ENCODE data around the gene TMEM51. TPM values are rescaled to one million over a fixed set of nuclear protein-coding genes. Genes with fewer than 3 reads are reported as not detected.

Gene TMEM51
- total and polyA plus RNA-seq, 5 donors from 2014 or later: not detected

DNA sequence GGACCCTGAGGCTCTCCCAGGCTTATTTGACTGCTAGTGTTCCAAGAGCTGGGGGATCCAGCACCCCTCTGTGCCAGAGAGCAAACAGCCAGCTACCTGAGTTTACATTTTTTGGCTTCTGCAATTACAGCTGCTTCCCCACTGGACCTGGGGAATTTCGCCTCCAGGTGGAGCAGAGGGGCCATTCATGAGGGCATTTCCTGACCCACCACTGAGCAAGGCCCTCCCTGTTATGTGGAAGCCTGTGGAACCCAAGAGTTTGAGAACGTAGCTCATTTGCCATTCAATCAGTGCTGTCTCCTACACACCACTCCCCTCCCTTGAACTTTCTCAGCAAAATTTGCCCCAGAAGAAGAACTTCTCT is 42.7 kb upstream of the TMEM51 start:
- no peak for DNase-seq
- H3K27ac ChIP-seq (ENCODE audit: insufficient read depth, low read length, poor library complexity, severe bottlenecking): no peak overlapping the region
- H3K9me3 ChIP-seq (ENCODE audit: control insufficient read depth in 2 of 2, low read length in 2 of 2): no peaks in the 10 kb centered on the region
- no peak overlapping the region for H3K4me3 ChIP-seq (ENCODE audit: low read depth, low read length)
- ATAC-seq (ENCODE audit: low read depth in 2 of 2): no peak
- Mint-ChIP-seq H3K4me1 (peaks cover 0 to 4% (median under 1%) of the 10 kb centered on the region in 4 donors), H3K9me3 (no peaks in the 10 kb centered on the region), H3K27me3 (peaks cover 4% of the 10 kb centered on the region), H3K27ac (no peak overlapping the region), H3K36me3 (no peaks in the 10 kb centered on the region), H3K4me3 (no peak overlapping the region)
- peaks cover 7% of the 10 kb centered on the region for H3K4me1 ChIP-seq (ENCODE audit: control insufficient read depth, insufficient read depth, low read length, poor library complexity, severe bottlenecking)
- no peaks in the 10 kb centered on the region for H3K27me3 ChIP-seq (ENCODE audit: control insufficient read depth, insufficient read depth, low read length)
- H3K36me3 ChIP-seq (ENCODE audit: control insufficient read depth, insufficient read depth, low read length): no peaks in the 10 kb centered on the region

DNA sequence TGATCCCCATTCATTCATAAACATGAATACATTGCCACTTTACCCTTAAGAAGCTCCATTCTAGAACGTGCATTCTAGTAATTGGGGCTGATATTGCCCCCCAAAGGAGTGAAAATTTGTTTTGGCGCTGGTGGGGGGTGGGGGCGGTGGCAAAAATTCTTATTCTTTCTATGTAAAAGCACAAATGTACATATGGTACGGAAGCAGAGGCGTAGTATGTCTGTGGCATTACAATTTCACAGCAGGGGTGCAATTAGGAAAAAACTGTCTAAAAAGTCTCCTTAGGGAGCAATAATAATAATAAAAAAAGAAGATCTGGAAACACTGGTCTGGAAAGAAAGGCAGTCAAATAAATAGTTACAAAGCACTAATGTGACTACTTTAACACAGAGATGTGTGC is 40.4 kb upstream of the TMEM51 start:
- peaks cover 7% of the 10 kb centered on the region for H3K4me1 ChIP-seq (ENCODE audit: control insufficient read depth, insufficient read depth, low read length, poor library complexity, severe bottlenecking)
- Mint-ChIP-seq H3K4me3 (no peak overlapping the region), H3K4me1 (peaks cover 0 to 4% (median under 1%) of the 10 kb centered on the region in 4 donors), H3K9me3 (no peaks in the 10 kb centered on the region), H3K27me3 (no peaks in the 10 kb centered on the region), H3K27ac (no peak overlapping the region), H3K36me3 (no peaks in the 10 kb centered on the region)
- no peaks in the 10 kb centered on the region for H3K36me3 ChIP-seq (ENCODE audit: control insufficient read depth, insufficient read depth, low read length)
- H3K27ac ChIP-seq (ENCODE audit: insufficient read depth, low read length, poor library complexity, severe bottlenecking): no peak overlapping the region
- H3K9me3 ChIP-seq (ENCODE audit: control insufficient read depth in 2 of 2, low read length in 2 of 2): no peaks in the 10 kb centered on the region
- ATAC-seq (ENCODE audit: low read depth in 2 of 2) (no peak), DNase-seq (no peak)
- H3K27me3 ChIP-seq (ENCODE audit: control insufficient read depth, insufficient read depth, low read length): no peaks in the 10 kb centered on the region
- no peak overlapping the region for H3K4me3 ChIP-seq (ENCODE audit: low read depth, low read length)

DNA sequence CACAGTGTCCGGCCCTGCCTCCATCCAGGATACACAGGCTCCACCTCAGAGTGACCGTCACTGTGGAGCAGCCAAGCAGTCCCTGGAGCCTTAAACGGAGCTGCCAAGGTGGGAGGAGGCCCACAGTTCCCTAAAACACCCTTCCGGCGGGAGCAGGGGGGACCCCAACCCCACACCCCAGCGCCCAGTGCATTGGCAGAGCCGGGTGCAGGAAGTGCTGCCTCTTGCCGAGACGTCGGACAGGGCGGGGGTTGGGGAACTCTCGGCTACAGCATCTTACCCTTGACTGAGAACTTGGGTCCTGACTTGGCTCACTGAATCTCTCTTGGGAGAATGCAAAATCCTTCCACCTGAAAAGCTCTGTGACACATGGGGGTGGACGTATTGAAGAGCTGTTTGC is 38.7 kb upstream of the TMEM51 start:
- no peak overlapping the region for H3K4me3 Mint-ChIP-seq
- no peaks in the 10 kb centered on the region for H3K36me3 ChIP-seq (ENCODE audit: control insufficient read depth, insufficient read depth, low read length)
- no peaks in the 10 kb centered on the region for H3K9me3 Mint-ChIP-seq
- H3K4me3 ChIP-seq (ENCODE audit: low read depth, low read length): no peak overlapping the region
- H3K27ac Mint-ChIP-seq: no peak overlapping the region
- H3K4me1 ChIP-seq (ENCODE audit: control insufficient read depth, insufficient read depth, low read length, poor library complexity, severe bottlenecking): peaks cover 7% of the 10 kb centered on the region
- no peak overlapping the region for H3K27ac ChIP-seq (ENCODE audit: insufficient read depth, low read length, poor library complexity, severe bottlenecking)
- no peak for DNase-seq
- no peak for ATAC-seq (ENCODE audit: low read depth in 2 of 2)
- H3K9me3 ChIP-seq (ENCODE audit: control insufficient read depth in 2 of 2, low read length in 2 of 2): no peaks in the 10 kb centered on the region
- H3K27me3 ChIP-seq (ENCODE audit: control insufficient read depth, insufficient read depth, low read length): no peaks in the 10 kb centered on the region
- H3K27me3 Mint-ChIP-seq: no peaks in the 10 kb centered on the region
- H3K36me3 Mint-ChIP-seq: no peaks in the 10 kb centered on the region
- peaks cover 0 to 4% (median under 1%) of the 10 kb centered on the region in 4 donors for H3K4me1 Mint-ChIP-seq

DNA sequence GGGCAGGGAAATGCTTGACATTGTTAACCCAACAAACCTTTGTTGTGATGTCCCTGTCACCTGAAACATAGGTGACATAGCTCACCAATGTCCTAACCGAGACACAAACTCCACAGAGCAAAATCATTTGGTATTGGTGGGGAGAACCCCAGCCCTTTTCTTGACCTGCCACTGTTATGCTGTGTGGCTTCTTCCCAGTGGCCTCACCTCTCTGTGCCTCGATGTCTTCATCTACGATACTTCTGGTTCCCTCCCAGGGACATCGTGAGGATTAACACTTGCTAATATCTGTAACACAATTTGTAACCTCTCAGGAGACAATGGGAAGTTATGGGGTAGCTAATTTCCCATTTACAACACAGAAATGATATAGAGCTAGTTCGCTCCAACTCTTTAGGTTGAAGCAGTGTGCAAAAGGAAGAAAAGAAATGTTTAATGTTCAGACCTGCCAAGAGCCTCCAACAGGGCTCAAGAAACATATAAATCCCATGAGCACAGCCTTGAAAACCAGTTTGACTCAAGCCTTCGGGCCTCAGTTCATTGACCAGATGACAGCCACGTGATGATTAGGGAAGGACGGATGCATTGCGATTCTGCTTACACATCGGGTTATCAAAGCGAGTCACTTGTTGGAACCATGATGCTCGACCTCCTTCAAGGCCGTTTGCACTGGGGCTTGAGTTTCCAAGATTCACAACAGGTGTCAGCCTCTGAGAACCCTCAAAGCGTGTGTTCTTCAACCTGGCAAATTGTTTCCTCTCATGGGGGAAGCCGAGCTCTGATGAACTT is 37.8 kb upstream of the TMEM51 start:
- H3K4me3 Mint-ChIP-seq: no peak overlapping the region
- Histone ChIP-seq H3K4me1 (ENCODE audit: control insufficient read depth, insufficient read depth, low read length, poor library complexity, severe bottlenecking) (peaks cover 7% of the 10 kb centered on the region), H3K27me3 (ENCODE audit: control insufficient read depth, insufficient read depth, low read length) (no peaks in the 10 kb centered on the region), H3K36me3 (ENCODE audit: control insufficient read depth, insufficient read depth, low read length) (no peaks in the 10 kb centered on the region), H3K27ac (ENCODE audit: insufficient read depth, low read length, poor library complexity, severe bottlenecking) (no peak overlapping the region), H3K9me3 (ENCODE audit: control insufficient read depth in 2 of 2, low read length in 2 of 2) (no peaks in the 10 kb centered on the region), H3K4me3 (ENCODE audit: low read depth, low read length) (no peak overlapping the region)
- DNase-seq: no peak
- H3K36me3 Mint-ChIP-seq: no peaks in the 10 kb centered on the region
- ATAC-seq (ENCODE audit: low read depth in 2 of 2): no peak
- H3K27me3 Mint-ChIP-seq: no peaks in the 10 kb centered on the region
- H3K4me1 Mint-ChIP-seq: peaks cover 0 to 4% (median under 1%) of the 10 kb centered on the region in 4 donors
- no peak overlapping the region for H3K27ac Mint-ChIP-seq
- no peaks in the 10 kb centered on the region for H3K9me3 Mint-ChIP-seq

DNA sequence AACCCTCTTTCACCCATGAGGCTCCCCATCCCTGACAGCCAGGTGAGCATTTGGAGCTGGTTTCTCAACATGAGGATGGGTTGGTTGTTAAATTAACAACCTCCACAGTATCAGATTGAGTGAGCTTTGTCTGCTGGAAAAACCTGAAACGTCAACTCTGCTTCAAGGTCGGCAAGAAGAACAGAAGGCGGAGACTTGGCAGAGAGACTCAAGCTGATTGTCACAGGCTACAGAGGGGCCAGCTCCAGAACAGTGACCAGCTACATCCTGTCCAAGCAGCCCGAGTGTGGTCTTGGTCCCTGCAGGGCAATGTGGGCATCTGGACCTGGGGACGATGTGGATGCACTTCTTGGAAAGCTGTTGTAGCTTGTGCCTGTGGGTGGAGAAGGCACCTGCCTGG is 36.6 kb upstream of the TMEM51 start:
- H3K27ac ChIP-seq (ENCODE audit: insufficient read depth, low read length, poor library complexity, severe bottlenecking): no peak overlapping the region
- H3K4me1 Mint-ChIP-seq: peaks cover 0 to 4% (median under 1%) of the 10 kb centered on the region in 4 donors
- no peak for ATAC-seq (ENCODE audit: low read depth in 2 of 2)

DNA sequence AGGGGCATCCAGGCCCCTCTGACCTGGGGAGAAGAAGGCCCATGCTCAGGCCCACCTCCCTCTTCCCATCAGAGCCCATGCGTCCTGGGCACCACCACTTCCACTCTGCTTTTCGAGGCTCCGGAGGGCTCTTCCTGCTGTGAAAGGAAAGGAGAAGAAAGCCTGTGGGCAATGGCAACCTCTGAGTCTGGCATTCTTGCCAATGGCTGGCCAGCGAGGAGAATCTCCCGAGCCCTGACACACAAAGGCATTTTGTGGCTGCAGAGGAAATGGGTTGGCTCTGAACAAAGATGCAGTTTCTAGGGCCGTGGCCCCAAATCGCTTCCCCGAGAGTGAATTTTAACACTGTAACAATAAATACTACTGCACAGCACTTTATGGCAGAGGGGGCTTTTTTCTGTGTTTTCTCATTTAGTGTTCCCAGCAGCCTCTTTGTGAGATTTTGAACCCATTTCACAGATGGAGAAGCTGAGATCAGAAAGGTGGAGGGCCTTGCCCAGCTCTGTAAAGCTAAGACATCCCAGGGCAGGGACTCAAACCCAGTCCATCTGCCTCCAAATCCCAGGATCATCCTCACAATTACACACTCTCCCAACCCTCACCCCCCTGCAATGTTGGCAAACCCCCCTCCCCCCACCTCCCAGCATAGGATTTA is 35.7 kb upstream of the TMEM51 start:
- no peaks in the 10 kb centered on the region for H3K9me3 ChIP-seq (ENCODE audit: control insufficient read depth in 2 of 2, low read length in 2 of 2)
- Mint-ChIP-seq H3K27ac (no peak overlapping the region), H3K4me1 (peaks cover 0 to 1% (median 0%) of the 10 kb centered on the region in 4 donors), H3K27me3 (no peaks in the 10 kb centered on the region), H3K36me3 (no peaks in the 10 kb centered on the region), H3K9me3 (no peaks in the 10 kb centered on the region), H3K4me3 (no peak overlapping the region)
- ATAC-seq (ENCODE audit: low read depth in 2 of 2) (no peak), DNase-seq (no peak)
- H3K4me3 ChIP-seq (ENCODE audit: low read depth, low read length): no peak overlapping the region
- H3K4me1 ChIP-seq (ENCODE audit: control insufficient read depth, insufficient read depth, low read length, poor library complexity, severe bottlenecking): no peaks in the 10 kb centered on the region
- no peaks in the 10 kb centered on the region for H3K27me3 ChIP-seq (ENCODE audit: control insufficient read depth, insufficient read depth, low read length)
- no peak overlapping the region for H3K27ac ChIP-seq (ENCODE audit: insufficient read depth, low read length, poor library complexity, severe bottlenecking)
- H3K36me3 ChIP-seq (ENCODE audit: control insufficient read depth, insufficient read depth, low read length): no peaks in the 10 kb centered on the region

More for the DNA sequence above, 36.6 kb upstream of the TMEM51 start:
- no peaks in the 10 kb centered on the region for H3K36me3 ChIP-seq (ENCODE audit: control insufficient read depth, insufficient read depth, low read length)
- Mint-ChIP-seq H3K36me3 (no peaks in the 10 kb centered on the region), H3K4me3 (no peak overlapping the region), H3K27me3 (no peaks in the 10 kb centered on the region), H3K27ac (no peak overlapping the region), H3K9me3 (no peaks in the 10 kb centered on the region)
- peaks cover 7% of the 10 kb centered on the region for H3K4me1 ChIP-seq (ENCODE audit: control insufficient read depth, insufficient read depth, low read length, poor library complexity, severe bottlenecking)
- no peak overlapping the region for H3K4me3 ChIP-seq (ENCODE audit: low read depth, low read length)
- H3K27me3 ChIP-seq (ENCODE audit: control insufficient read depth, insufficient read depth, low read length): no peaks in the 10 kb centered on the region
- DNase-seq: no peak
- H3K9me3 ChIP-seq (ENCODE audit: control insufficient read depth in 2 of 2, low read length in 2 of 2): no peaks in the 10 kb centered on the region

DNA sequence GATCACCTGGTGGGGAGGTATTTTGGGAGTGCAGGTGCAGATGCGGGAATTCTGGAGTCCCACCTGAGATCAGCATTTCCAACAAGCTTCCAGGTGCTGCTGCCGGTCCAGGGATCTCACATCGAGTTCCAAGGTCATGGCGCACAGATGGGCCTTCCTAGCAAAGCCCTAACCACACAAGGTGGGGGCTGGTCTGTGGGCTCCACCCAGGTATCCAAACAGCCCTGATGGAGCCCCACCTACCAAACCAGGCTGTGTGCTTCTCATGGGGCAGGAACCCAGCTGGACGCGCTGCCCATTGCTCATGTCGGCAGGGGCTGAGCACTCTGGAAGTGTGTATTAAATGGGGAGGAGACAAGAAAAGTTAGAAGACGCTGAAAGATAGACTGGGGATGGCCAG is 35.0 kb upstream of the TMEM51 start:
- H3K4me1 ChIP-seq (ENCODE audit: control insufficient read depth, insufficient read depth, low read length, poor library complexity, severe bottlenecking): no peaks in the 10 kb centered on the region
- H3K27ac ChIP-seq (ENCODE audit: insufficient read depth, low read length, poor library complexity, severe bottlenecking): no peak overlapping the region
- Mint-ChIP-seq H3K27me3 (no peaks in the 10 kb centered on the region), H3K4me3 (no peak overlapping the region), H3K9me3 (no peaks in the 10 kb centered on the region), H3K36me3 (no peaks in the 10 kb centered on the region), H3K4me1 (no peaks in the 10 kb centered on the region), H3K27ac (no peak overlapping the region)
- no peaks in the 10 kb centered on the region for H3K27me3 ChIP-seq (ENCODE audit: control insufficient read depth, insufficient read depth, low read length)
- no peaks in the 10 kb centered on the region for H3K9me3 ChIP-seq (ENCODE audit: control insufficient read depth in 2 of 2, low read length in 2 of 2)
- no peak for ATAC-seq (ENCODE audit: low read depth in 2 of 2)
- H3K36me3 ChIP-seq (ENCODE audit: control insufficient read depth, insufficient read depth, low read length): no peaks in the 10 kb centered on the region
- H3K4me3 ChIP-seq (ENCODE audit: low read depth, low read length): no peak overlapping the region
- no peak for DNase-seq

All from CD4-positive, CD25-positive, alpha-beta regulatory T cell (primary cell).